ENCODE data around the gene SULT1C3. TPM values are rescaled to one million over a fixed set of nuclear protein-coding genes. Genes with fewer than 3 reads are reported as not detected.

SULT1C3 gene
- total and polyA plus RNA-seq, 2 of the 8 experiments (the other 6 are each of a cell fraction or from before 2014, with no cell fraction given): not detected

DNA sequence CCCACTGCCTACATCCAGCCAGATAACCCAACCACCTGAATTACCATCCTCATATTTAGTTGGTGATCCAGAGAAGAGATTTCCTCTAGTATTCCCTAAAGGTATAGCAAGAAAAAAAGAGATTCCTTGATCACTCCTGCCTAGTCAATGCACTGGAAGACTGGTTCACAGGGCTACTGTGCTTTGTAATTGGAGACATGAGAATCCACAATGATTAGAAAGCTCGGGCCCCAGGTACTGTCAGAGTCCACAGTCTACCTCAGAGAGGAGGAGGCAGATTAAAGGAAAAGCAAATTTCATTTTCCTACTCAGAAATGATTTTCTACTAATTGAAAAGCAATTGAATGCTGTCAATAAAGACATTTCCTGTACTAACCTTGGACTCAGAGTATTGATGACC, 22.3 kb downstream of the SULT1C3 start:
- H3K23me2 ChIP-seq (ENCODE audit: low read depth, low read length): no peaks in the 10 kb centered on the region
- no peak overlapping the region for H2BK120ac ChIP-seq (replicated peaks; ENCODE audit: low read depth, low read length)
- H3K27ac ChIP-seq (ENCODE audit: low read depth, low read length): no peak overlapping the region
- H3K23ac ChIP-seq (ENCODE audit: insufficient read length): no peak overlapping the region
- no peak overlapping the region for H3K56ac ChIP-seq (replicated peaks; ENCODE audit: insufficient read length, low read depth, low read length)
- H3K79me2 ChIP-seq (ENCODE audit: control insufficient read depth in 1 of 2, insufficient read depth in 2 of 2, low read length in 2 of 2): no peaks in the 10 kb centered on the region
- no peak for DNase-seq (ENCODE audit: low read depth in 1 of 2, low spot score in 2 of 2)
- H4K20me1 ChIP-seq (replicated peaks in 1 of 2; ENCODE audit: control insufficient read depth in 1 of 2, insufficient read depth in 2 of 2, low read length in 2 of 2): no peaks in the 10 kb centered on the region
- ChIA-PET CTCF (ENCODE audit: partially characterized antibody) (no interaction called here), POLR2A (ENCODE audit: partially characterized antibody) (no interaction called here)
- no peak overlapping the region for H2BK5ac ChIP-seq (ENCODE audit: low read depth, low read length)
- H4K8ac ChIP-seq (ENCODE audit: extremely low read depth, insufficient read depth, low read length): no peak overlapping the region
- H2BK20ac ChIP-seq (ENCODE audit: low read length): no peak overlapping the region
- H2AK5ac ChIP-seq (ENCODE audit: low read depth, low read length): no peak overlapping the region
- no peak overlapping the region for H3K4me2 ChIP-seq (ENCODE audit: insufficient read depth in 1 of 2, low read depth in 2 of 2, low read length in 2 of 2)
- no peaks in the 10 kb centered on the region for H3K79me1 ChIP-seq (ENCODE audit: low read depth, low read length)
- H4K91ac ChIP-seq (replicated peaks; ENCODE audit: insufficient read length, low read length): no peak overlapping the region
- no peak overlapping the region for H2AFZ ChIP-seq (ENCODE audit: low read length)
- no peak overlapping the region for H4K5ac ChIP-seq (ENCODE audit: insufficient read length, low read depth, low read length)
- H2BK12ac ChIP-seq (ENCODE audit: low read depth, low read length): no peak overlapping the region
- H3K18ac ChIP-seq (ENCODE audit: extremely low read depth, low read length): no peak overlapping the region
- H3K27me3 ChIP-seq (replicated peaks in 1 of 4; ENCODE audit: control insufficient read depth in 3 of 4, extremely low read depth in 1 of 4, insufficient read depth in 3 of 4, low read length in 3 of 4): no peaks in the 10 kb centered on the region
- peaks cover 0 to 10% of the 10 kb centered on the region in 2 experiments; a peak in 2 of 4 replicates for H3K9me3 ChIP-seq (ENCODE audit: insufficient read depth in 2 of 2, low read depth in 1 of 2, low read length in 1 of 2)
- H3K4ac ChIP-seq (replicated peaks; ENCODE audit: insufficient read length, low read depth, low read length): no peak overlapping the region
- no peaks in the 10 kb centered on the region for H3K36me3 ChIP-seq (ENCODE audit: control insufficient read depth in 2 of 4, insufficient read depth in 4 of 4, low read length in 3 of 4)
- 92% methylated on average over 1 of the region's 1 CpG; no CpG with 5 or more reads in 1 of the 2 experiments for WGBS, 2 experiments (ENCODE audit: extremely low coverage in 1 of 2, insufficient coverage in 1 of 2, insufficient read length in 1 of 2, insufficient replicate concordance in 2 of 2, low coverage in 1 of 2, low lambda C conversion rate in 2 of 2, missing lambda C conversion rate in 1 of 2)
- H3K9ac ChIP-seq (replicated peaks in 1 of 4; ENCODE audit: extremely low read depth in 1 of 4, low read depth in 3 of 4, low read length in 3 of 4): no peak overlapping the region
- no peak overlapping the region for H3K4me3 ChIP-seq (ENCODE audit: extremely low read depth in 1 of 4, insufficient read depth in 2 of 4, low read depth in 3 of 4, low read length in 4 of 4)
- H3K4me1 ChIP-seq (replicated peaks in 1 of 4; ENCODE audit: control insufficient read depth in 3 of 4, insufficient read depth in 4 of 4, low read length in 3 of 4): no peaks in the 10 kb centered on the region
- H2BK15ac ChIP-seq (ENCODE audit: low read length): no peak overlapping the region
- no peak for FAIRE-seq
- H3K14ac ChIP-seq (ENCODE audit: insufficient read length): no peak overlapping the region
- TF ChIP-seq EZH2 (IDR thresholded peaks at IDR 0.05; ENCODE audit: low read depth, low read length, severe bottlenecking) (no peak), EP300 (IDR thresholded peaks at IDR 0.05; ENCODE audit: borderline replicate concordance in 1 of 2, low read depth in 2 of 2, low read length in 2 of 2) (no peak), SAP30 (IDR thresholded peaks at IDR 0.05; ENCODE audit: insufficient read depth, insufficient replicate concordance, low read length) (no peak), CBX8 (IDR thresholded peaks at IDR 0.05; ENCODE audit: borderline replicate concordance, low read depth, low read length) (no peak)

Measured in H1 (cell line).